IPS-18a (cell line): ENCODE data around the gene PPP1R1B.

ENCODE experiments used
- H3K27ac ChIP-seq: one replicate; pipeline ENCODE4 v1.5.1; 2013; ENCODE audit warnings: low read length
- H3K27me3 ChIP-seq: one replicate; pipeline ENCODE4 v1.6.1; 2013; ENCODE audit warnings: mild to moderate bottlenecking, low read length; ENCODE audit not compliant: control insufficient read depth, insufficient read depth
- H3K36me3 ChIP-seq: one replicate; pipeline ENCODE4 v1.6.1; 2013; ENCODE audit warnings: low read depth, low read length; ENCODE audit not compliant: control insufficient read depth
- H3K4me1 ChIP-seq: one replicate; pipeline ENCODE4 v1.6.1; 2013; ENCODE audit warnings: low read depth, low read length; ENCODE audit not compliant: control insufficient read depth
- H3K4me3 ChIP-seq: one replicate; pipeline ENCODE4 v1.5.1; 2013; ENCODE audit warnings: low read length
- H3K9ac ChIP-seq: one replicate; pipeline ENCODE4 v1.6.1; 2013; ENCODE audit warnings: mild to moderate bottlenecking, low read length, moderate library complexity
- H3K9me3 ChIP-seq: one replicate; pipeline ENCODE4 v1.6.1; 2013; ENCODE audit warnings: low read depth, low read length; ENCODE audit not compliant: control insufficient read depth

The PPP1R1B gene

GRCh38 chr17:39677542-39678339 lies 51.0 kb downstream of the PPP1R1B start:
- H3K9me3 ChIP-seq, result no peaks in the 10 kb centered on the region
- peaks cover 3% of the 10 kb centered on the region for H3K4me1 ChIP-seq
- no peaks in the 10 kb centered on the region for H3K27me3 ChIP-seq
- no peak overlapping the region for H3K4me3 ChIP-seq
- no peak overlapping the region for H3K9ac ChIP-seq
- no peak overlapping the region for H3K27ac ChIP-seq
- no peaks in the 10 kb centered on the region for H3K36me3 ChIP-seq

- H3K36me3 ChIP-seq, result no peaks in the 10 kb centered on the region
- H3K27ac ChIP-seq, result no peak overlapping the region
- no peak overlapping the region for H3K4me3 ChIP-seq
- H3K27me3 ChIP-seq, result no peaks in the 10 kb centered on the region
- peaks cover 3% of the 10 kb centered on the region for H3K4me1 ChIP-seq
- H3K9me3 ChIP-seq, result no peaks in the 10 kb centered on the region
- no peak overlapping the region for H3K9ac ChIP-seq
Measured at GRCh38 chr17:39678340-39679116, 51.8 kb downstream of the PPP1R1B start.

- no peak overlapping the region for H3K27ac ChIP-seq
- H3K4me1 ChIP-seq, result peaks cover 3% of the 10 kb centered on the region
- H3K4me3 ChIP-seq, result no peak overlapping the region
- no peaks in the 10 kb centered on the region for H3K27me3 ChIP-seq
- H3K9ac ChIP-seq, result no peak overlapping the region
- no peaks in the 10 kb centered on the region for H3K9me3 ChIP-seq
- peaks cover 3% of the 10 kb centered on the region for H3K36me3 ChIP-seq
Measured at GRCh38 chr17:39679521-39680192, 52.9 kb downstream of the PPP1R1B start.

- no peak overlapping the region for H3K27ac ChIP-seq
- H3K27me3 ChIP-seq, result no peaks in the 10 kb centered on the region
- H3K4me3 ChIP-seq, result no peak overlapping the region
- H3K4me1 ChIP-seq, result peaks cover 5% of the 10 kb centered on the region
- H3K36me3 ChIP-seq, result peaks cover 7% of the 10 kb centered on the region
- H3K9me3 ChIP-seq, result no peaks in the 10 kb centered on the region
- no peak overlapping the region for H3K9ac ChIP-seq
Measured at GRCh38 chr17:39683295-39683939, 56.7 kb downstream of the PPP1R1B start.

- Histone ChIP-seq H3K9ac (no peak overlapping the region), H3K4me3 (no peak overlapping the region), H3K27ac (no peak overlapping the region), H3K4me1 (peaks cover 13% of the 10 kb centered on the region), H3K36me3 (peaks cover 7% of the 10 kb centered on the region), H3K27me3 (no peaks in the 10 kb centered on the region), H3K9me3 (no peaks in the 10 kb centered on the region)
Measured at GRCh38 chr17:39684369-39685192, 57.8 kb downstream of the PPP1R1B start.
